ENCODE results near the gene SHH.
"Not testable (repeated sequence)": the region's sequence is repeated elsewhere in the genome, so short reads cannot be mapped to it uniquely, and the experiment has no call there.

SHH gene

GRCh38 chr7:155842496-155843265 is 30.4 kb upstream of the SHH start:
- no peak for DNase-seq

- no peak for DNase-seq
These were observed 28.6 kb upstream of the SHH start for GRCh38 chr7:155840909-155841308.

- no peak for DNase-seq
These were observed 28.1 kb upstream of the SHH start for GRCh38 chr7:155840262-155840885.

- DNase-seq: no peak
These were observed 27.2 kb upstream of the SHH start for GRCh38 chr7:155839461-155839860.

GRCh38 chr7:155838312-155838711 is 26.0 kb upstream of the SHH start:
- not testable (repeated sequence) for DNase-seq

GRCh38 chr7:155837126-155837479 is 24.8 kb upstream of the SHH start:
- no peak for DNase-seq

- DNase-seq: no peak
These were observed 24.2 kb upstream of the SHH start for GRCh38 chr7:155836216-155837125.

- DNase-seq: no peak
These were observed 23.4 kb upstream of the SHH start for GRCh38 chr7:155835446-155836215.

GRCh38 chr7:155834486-155835048 is 22.3 kb upstream of the SHH start:
- no peak for DNase-seq

GRCh38 chr7:155833651-155834050 is 21.4 kb upstream of the SHH start:
- DNase-seq: no peak

- no peak for DNase-seq
These were observed 20.3 kb upstream of the SHH start for GRCh38 chr7:155832581-155832981.

GRCh38 chr7:155831807-155832524 is 19.7 kb upstream of the SHH start:
- DNase-seq: no peak

- no peak for DNase-seq
These were observed 18.9 kb upstream of the SHH start for GRCh38 chr7:155830961-155831806.

GRCh38 chr7:155829796-155830470 is 17.7 kb upstream of the SHH start:
- DNase-seq: no peak

- DNase-seq: no peak
These were observed 13.1 kb upstream of the SHH start for GRCh38 chr7:155825336-155825735.

GRCh38 chr7:155824227-155824886 is 12.1 kb upstream of the SHH start:
- no peak for DNase-seq

- no peak for DNase-seq
These were observed 9.6 kb upstream of the SHH start for GRCh38 chr7:155821851-155822250.

GRCh38 chr7:155820788-155821187 is 8.5 kb upstream of the SHH start:
- no peak for DNase-seq

- DNase-seq: no peak
These were observed 8.0 kb upstream of the SHH start for GRCh38 chr7:155820246-155820645.

GRCh38 chr7:155819186-155819585 is 6.9 kb upstream of the SHH start:
- no peak for DNase-seq
